Stimulated activated CD8-positive, alpha-beta memory T cell treated with anti-CD3 and anti-CD28 coated beads, Interleukin-7, amount 100 ng/mL, for 48 hours (primary cell): ENCODE results near the gene PAF1.
A peak's percentile ranks its signal among the peaks of the same experiment; 100 is the strongest.
"Not testable (repeated sequence)": the region's sequence is repeated elsewhere in the genome, so short reads cannot be mapped to it uniquely, and the experiment has no call there.

Experiments
- DNase-seq, 2 donors: peaks; one replicate each; pipeline ENCODE4 v3.0.0-alpha.2; 2020; ENCODE audit warnings: low read depth in 1 of 2; ENCODE audit errors: extremely low read depth in 1 of 2

Gene PAF1

DNA sequence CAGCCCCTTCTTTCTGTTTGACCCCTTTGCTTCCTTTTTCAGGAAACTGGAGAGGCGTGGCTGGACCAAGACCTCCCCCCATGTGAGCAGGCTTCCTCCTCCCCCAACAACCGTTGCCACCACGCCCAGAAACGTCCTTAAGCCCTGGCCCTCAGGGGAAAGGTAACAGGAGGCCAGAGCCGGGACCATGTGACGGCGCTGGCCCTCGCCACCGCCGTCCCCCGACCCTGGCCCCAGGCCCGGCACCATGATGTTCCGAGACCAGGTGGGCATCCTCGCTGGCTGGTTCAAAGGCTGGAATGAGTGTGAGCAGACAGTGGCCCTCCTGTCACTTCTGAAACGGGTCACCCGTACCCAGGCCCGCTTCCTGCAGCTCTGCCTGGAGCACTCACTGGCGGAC, 34.3 kb downstream of the PAF1 start:
- no peak for DNase-seq

DNA sequence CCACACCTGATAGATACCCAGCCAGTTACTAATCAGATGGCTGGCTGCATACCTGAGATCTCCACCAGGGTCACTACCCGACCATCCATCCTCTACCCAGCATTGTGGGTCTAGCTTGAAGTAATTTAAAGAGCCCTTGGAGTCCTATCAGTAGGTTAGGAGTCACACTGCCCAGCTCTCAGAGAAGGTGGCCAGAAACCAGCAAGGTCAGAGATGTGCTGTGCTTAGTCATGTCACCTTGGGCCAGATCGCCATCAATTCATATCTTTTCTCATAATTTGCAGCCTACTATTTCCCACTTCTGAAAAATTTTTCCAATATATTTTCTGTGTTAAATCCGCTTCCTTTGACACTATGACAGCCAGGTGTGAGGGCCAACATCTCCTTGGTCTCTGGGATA, 34.8 kb downstream of the PAF1 start:
- no peak for DNase-seq

DNA sequence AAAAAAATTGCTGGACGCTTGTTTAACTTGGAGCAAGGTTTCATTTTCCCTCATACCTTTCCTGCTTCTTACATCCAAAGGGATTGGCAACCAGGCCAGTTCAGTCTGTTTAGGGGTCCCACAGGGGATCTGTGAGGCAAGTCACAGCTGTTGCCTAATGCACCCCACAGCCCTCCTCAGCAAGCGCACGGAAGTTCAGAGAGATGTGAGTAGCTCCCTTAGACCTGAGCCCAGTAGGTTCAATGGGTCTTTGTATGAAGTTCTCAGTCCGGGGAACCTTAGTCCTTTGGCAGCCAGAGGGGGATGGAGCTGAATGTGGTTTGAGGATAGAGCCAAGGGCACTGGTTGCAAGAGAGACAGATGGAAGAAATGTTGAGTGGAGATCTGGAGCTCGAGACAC, 35.7 kb downstream of the PAF1 start:
- no peak for DNase-seq

DNA sequence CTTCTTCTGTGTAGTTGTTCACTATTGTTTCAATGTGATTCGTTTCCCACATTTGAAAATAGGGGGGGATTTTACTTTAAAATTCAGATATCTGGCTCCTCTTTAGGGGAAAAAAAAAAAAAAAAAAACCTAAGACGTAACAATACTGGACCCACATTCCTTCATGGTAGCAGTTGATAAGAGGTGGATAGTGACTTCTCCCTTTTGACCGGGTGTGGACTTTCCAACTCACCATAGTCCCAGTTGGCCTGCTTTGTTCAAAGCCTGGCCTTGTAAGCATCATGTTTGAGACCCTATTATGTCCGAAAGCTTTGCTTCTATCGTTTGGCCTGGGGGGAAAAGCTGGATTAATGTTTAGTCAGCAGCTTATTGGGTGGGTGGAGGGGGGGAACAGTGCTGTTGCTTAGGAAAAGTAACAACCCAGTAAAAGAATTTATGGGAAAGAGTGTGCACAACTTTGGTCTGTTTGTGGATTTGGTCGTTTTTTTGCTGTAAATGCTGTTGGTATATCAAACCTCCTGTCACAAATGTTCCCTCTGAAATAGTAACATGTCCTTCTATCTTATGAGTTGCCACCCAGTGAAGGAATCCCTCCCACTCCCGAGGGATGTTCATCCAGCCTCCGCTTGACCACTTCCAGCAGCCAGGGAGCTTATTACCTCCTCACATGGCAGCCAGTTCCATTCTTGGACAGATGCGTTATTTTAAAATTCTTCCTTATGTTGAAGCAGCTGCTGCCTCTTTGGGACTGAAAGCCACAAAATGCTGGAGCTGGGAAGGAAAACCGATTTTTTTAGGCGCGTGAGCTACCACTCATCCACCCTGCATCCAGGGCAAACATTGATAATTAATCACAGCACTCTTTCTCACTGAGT, 38.3 kb downstream of the PAF1 start:
- no peak for DNase-seq

DNA sequence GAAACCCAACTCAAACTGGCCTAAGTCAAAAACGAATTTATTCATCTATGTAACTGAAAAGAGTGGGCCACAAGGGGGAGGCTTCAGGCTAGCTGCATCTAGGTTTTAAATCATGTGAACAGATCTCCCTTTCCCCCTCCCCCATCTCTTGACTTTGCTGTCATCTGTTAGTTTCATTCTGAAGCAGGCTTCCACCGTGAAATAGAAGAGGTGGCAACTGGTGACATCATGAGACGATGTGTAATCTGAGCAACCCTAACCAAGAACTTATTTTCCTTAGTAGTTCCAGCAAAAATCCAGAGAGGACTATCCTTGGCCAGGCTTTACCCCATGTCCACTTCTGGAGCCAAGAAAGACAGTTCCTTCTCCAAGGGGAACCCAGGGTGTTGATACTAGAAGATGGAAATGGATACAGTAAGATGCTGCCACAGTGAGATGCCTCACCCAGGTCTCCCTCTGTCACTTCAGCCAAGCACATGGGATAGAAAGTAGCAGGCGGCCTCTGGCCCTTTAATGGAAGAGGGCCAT, 39.3 kb downstream of the PAF1 start:
- DNase-seq: peak in 1 of 2 donors; percentile 61

DNA sequence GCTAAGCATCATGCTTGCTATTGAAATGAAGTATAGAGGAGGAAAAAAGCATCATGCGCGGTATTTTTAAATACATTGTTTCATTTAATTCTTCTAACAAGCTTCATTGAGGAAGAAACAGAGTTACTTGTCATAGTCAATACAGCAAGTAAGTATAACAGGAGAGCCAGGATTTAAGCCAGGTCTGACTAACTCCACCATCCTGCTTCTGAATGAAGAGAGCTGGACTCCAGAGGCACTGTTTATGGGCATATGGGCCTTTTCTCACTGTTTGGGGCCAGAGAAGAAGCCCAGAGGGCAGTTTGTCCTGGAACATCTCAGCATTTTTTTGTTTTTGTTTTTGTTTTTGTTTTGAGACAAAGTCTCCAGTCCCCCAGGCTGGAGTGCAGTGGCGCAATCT, 40.8 kb downstream of the PAF1 start:
- DNase-seq: no peak

DNA sequence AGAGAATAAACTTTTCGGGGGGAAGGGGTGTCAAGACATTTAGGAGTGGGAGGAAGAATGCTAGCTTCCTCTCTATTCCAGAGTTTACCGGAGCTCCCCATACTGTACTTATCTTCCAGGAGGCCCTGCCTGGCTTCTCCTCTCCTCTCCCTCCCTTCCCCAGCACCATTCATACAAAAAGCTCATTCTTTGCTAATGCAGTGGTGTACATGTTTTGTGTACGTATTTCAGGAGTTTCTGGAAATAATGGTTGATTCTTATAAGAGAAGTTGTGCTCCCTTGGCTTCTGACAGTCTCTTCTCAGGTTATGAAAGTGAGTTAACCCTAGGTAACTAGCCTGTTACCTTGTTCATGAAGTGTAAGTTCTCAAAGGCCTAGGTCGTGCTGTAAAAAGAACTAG, 41.6 kb downstream of the PAF1 start:
- no peak for DNase-seq

DNA sequence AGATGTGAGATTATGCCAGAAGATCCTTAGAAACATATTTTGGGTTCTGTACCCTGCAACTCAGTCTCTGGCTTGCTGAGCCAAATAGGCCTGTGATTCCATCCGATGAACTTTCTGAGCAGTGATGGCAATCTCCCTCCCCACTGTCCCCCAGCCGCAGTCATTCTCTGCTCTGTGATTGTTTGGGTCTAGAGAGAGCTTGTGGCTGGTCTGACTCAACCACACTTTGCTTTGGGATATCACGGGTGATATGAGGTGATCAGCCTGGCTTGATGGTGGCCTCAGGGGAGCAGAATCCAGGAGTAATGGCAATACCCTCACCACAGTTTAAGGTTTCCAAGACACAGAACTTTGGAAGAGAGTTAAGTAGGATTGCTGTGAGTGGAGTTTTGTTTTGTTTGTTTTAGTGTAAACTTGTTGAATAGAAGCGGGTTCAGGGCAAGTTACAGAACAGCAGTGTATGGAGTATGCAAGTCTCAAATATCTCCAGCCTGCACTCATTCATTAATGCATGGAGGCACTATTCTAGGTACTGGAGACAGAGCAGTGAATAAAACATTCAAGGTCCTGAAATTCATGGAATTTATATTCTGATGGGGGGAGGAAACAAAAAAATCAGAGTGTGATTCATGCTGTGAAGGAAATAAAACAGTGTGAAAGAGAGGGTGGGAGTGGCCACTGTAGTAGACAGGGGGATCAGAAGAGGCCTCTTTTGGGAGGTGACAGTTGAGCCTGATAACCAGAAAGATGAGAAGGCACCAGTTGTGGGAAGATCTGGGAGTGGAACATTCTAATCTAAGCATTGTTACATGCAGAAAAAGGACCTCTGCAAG, 43.4 kb downstream of the PAF1 start:
- no peak for DNase-seq

DNA sequence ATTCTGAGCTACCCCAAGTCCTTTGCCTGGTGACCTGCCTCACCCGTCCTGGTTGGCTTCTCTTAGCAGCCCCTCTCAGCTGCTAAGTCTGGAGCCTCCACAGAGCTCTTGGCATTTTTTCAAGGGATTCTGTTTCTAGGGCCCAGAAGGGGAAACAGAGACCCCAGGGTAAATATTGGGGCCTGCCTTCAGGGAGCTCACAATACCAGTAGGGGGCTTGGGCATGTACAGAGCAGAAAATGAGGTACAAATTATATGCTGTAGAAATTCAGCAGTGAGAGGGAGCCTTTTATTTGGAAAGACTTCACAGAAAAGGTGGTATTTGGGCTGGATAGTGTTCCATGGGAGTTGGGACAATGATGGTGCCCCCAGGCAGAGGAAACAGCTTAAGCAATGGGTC, 45.0 kb downstream of the PAF1 start:
- DNase-seq: no peak

DNA sequence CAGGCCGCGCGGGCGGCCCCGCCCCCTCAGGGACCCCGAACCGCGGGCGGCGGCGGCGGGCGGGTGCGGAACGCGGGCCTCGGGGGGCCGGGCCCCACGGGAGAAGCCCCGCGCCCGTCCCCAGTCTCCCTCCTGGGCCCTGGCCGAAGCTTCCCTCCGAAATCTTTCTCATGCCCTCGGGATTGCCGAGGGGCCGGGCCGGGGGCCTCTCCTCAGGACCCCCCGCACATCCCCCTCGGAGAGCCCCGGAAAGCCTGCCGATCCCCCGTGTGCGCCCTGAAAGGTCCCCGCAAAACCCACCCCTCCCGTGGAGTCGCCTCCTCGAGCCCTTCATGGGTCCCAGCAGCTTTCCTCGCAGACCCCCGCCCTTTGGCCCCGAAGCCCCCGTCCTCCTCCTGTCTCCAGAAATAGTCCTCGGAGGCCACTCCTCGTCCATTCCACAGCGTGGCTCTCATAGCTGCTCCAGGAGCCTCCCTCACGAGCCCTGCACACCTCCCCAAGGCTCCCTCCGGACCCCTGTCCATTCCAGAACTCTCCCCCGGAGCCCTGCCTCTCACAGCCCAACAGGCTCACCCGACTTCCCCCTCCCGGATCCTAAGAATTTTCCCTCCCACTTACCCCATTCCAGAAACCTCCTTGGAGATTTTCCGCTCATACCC, 48.1 kb downstream of the PAF1 start:
- no peak for DNase-seq

DNA sequence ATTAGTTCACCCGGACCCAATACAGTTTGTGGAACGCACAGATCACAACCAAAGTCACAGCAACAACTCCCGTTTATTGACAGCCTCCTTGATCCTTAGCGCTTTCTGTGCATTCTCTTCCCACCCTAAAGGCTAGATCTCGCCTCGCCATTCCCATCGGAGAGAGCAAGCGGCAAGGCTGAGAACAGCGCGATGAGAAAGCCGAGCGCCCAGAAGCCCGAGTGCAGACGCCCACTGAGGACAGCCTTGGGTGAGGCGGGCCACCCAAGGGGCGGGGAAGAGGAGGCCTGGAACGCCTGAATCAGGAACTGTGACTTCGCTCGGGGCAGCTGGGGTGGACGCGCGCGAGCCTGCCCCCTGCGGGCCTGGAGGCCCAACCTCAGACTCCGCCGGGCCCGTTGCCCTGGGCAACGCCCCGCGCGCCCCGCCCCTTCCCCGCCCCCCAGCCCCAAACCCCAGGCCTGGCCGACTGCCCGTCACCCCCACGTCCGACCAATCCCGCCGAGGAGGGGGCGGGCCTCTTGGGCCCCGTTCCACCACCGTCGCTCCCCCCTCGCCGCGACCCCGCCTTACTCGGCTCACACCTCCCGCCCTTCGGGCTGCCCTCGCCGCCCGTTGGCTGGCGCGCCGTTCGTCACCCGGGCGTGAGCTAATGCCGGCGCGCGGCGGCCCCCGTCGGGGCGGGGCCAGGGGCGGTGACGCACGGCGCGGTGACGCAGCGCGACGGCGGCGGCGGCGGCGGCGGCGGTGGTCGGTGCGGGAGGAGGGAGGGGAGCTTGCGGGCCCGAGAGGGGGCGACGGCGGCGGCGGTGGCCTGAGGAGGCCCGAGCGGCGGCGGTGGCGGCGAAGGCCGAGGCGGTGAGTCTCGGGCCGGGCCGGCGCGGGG, 48.9 kb downstream of the PAF1 start, which contains the start of gene SAMD4B:
TSS of gene SAMD4B (plus strand) at position 703 of the 886 bp plus-strand sequence. CDS start 14,473 bp downstream, outside the sequence.
- peak; percentile 99 for DNase-seq

DNA sequence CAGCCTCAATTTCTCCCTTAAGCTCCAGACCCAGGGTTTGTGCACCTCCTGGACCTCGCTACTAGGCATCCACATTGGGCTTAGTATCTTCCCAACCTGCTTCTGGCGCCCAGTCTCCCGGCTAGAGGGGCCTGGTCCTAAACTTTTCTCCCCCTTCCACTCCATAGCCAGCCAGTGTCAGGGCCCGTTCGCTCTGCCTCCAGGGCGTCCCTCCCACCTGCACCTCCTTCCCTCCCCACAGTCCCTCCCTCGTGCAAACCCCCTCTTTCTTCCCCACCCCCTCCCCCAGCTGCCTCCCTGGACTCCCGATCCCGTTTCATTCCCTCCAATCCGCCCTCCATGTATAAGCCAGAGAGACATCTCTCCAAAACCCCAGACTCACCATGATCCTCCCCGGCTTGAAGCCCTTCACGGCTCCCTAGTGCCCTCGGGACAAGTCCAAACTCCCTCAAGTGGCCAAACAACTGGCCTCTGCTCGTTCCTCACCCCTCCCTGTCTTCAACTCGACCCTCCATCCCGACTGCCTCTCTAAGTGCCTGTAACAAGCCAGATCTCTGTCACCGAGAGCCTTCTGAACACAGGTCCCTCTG, 49.7 kb downstream of the PAF1 start:
- no peak for DNase-seq

DNA sequence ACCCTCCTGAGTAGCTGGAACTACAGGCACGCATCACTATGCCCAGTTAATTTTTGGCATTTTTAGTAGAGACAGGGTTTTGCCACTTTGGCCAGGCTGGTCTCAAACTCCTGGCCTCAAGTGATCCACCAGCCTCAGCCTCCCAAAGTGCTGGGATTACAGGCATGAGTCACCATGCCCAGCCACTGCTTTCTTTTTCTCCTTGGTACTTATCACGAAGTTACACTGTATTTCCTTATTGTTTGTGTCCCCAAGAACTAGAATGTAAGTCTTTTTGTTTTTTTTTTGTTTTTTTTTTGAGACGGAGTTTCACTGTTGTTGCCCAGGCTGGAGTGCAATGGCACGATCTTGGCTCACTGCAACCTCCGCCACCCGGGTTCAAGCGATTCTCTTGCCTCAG, 50.8 kb downstream of the PAF1 start:
- not testable (repeated sequence) for DNase-seq

DNA sequence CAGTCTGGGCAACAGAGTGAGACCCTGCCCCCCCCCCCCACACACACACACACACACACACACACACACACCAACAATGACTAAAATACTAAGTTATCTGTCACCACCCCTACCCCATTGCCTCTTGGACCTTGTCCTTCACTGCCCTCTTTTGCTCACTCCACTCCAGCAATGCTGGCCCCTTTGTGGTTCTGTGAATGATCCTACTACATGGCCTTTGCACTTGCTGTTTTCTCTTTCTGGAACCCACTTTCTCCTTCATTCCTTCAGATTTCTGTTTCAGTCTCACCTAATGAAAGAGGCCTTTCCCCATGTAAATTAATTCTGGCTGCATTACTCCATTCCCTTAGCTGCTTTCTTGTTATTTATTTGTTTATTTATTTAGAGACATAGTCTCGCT, 51.2 kb downstream of the PAF1 start:
- no peak for DNase-seq

DNA sequence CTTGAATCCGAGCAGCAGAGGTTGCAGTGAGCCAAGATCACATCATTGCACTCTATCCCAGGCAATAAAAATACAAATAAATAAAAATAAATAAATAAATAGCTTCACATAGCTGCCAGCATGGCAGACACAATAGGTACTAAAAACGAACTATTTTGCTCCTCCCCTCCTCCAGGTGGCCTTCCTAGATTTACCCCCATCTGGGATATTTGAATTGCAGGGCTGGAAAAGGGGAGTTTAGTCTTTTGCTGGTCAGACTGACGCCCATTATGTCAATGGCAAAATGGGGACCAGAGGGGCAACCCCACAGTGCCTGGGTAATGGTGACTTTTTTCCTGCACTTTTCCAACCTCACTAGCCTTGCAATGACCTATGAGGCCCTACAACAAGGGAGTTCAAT, 54.4 kb downstream of the PAF1 start:
- DNase-seq: no peak
